CD4-positive, alpha-beta T cell treated with Interleukin-17A for 1 hour (primary cell): ENCODE measurements around the gene FBXO24.

ENCODE experiments used
- DNase-seq: peaks from one replicate; pipeline ENCODE4 v3.0.0-alpha.2; 2020

FBXO24 gene

GRCh38 chr7:100626530-100627237 is 40.6 kb downstream of the FBXO24 start:
- peak; percentile 94 for DNase-seq

- DNase-seq: no peak
Observed at GRCh38 chr7:100627238-100627549, 41.1 kb downstream of the FBXO24 start.

- peak; percentile 38 for DNase-seq
Observed at GRCh38 chr7:100629117-100629716, 43.1 kb downstream of the FBXO24 start.

- DNase-seq: no peak
Observed at GRCh38 chr7:100630066-100630465, 43.9 kb downstream of the FBXO24 start.

- DNase-seq: peak; percentile 64
Observed at GRCh38 chr7:100632951-100633717, 47.0 kb downstream of the FBXO24 start.

- no peak for DNase-seq
Observed at GRCh38 chr7:100639995-100640516, 53.9 kb downstream of the FBXO24 start.

GRCh38 chr7:100640517-100641440 is 54.7 kb downstream of the FBXO24 start:
- DNase-seq: no peak

GRCh38 chr7:100641463-100641859 is 55.3 kb downstream of the FBXO24 start, which contains the start of gene TFR2:
Gene TFR2, minus strand, starts transcription at chr7:100641552. Its CDS starts 43 bp downstream, at chr7:100641509.
- DNase-seq: no peak

GRCh38 chr7:100641860-100642533 is 55.9 kb downstream of the FBXO24 start:
- DNase-seq: no peak

GRCh38 chr7:100642534-100642907 is 56.4 kb downstream of the FBXO24 start:
- DNase-seq: peak; percentile 32

- DNase-seq: no peak
Observed at GRCh38 chr7:100649826-100650565, 63.9 kb downstream of the FBXO24 start.
